ENCODE data around the gene SLFN12L.
A peak's percentile ranks its signal among the peaks of the same experiment; 100 is the strongest.
"Not testable (repeated sequence)": the region's sequence is repeated elsewhere in the genome, so short reads cannot be mapped to it uniquely, and the experiment has no call there.

Gene SLFN12L

DNA sequence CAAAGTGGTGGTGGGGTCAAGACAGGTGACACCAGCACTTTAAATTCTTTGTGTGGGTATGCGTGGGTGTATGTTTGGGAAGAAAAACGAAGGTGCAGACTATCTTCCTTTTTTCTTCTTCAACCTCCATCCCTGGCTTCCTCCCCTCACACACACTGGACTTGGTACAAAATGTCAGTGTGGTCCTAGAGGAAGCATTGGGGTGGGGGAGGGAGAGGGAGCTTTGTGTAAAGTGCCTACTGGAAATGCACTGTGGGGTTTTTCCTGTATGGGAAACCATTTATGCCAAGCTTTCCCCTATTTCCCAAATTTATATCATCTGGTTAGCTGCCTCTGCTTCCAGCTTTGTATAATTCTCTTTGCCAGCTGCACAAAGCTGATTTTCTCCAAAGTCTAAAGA is 44.4 kb downstream of the SLFN12L start:
- no peak for DNase-seq

- no peak for DNase-seq
Measured at GRCh38 chr17:35491417-35491816, 46.1 kb downstream of the SLFN12L start.

DNA sequence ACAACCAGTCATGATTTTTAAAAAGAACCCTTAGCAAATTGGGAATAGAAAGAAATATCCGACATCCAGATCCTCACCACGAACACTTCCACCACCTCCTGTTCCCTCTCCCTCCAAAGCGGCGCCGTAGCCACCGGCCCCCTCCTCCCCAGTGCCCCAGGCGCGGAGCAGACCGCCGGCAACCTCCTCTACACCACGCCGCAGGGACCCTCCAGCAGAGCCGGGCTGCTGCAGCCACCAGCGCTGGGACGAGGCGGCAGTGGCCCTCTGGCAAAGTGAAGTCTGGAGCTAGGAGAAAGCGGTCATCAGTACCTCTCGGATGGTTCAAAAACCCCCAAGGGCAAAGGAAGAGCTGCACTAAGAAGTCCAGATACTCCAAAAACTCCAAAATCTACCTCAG is 47.5 kb downstream of the SLFN12L start:
- no peak for DNase-seq

- DNase-seq, result no peak
Measured at GRCh38 chr17:35488991-35489390, 48.5 kb downstream of the SLFN12L start.

DNA sequence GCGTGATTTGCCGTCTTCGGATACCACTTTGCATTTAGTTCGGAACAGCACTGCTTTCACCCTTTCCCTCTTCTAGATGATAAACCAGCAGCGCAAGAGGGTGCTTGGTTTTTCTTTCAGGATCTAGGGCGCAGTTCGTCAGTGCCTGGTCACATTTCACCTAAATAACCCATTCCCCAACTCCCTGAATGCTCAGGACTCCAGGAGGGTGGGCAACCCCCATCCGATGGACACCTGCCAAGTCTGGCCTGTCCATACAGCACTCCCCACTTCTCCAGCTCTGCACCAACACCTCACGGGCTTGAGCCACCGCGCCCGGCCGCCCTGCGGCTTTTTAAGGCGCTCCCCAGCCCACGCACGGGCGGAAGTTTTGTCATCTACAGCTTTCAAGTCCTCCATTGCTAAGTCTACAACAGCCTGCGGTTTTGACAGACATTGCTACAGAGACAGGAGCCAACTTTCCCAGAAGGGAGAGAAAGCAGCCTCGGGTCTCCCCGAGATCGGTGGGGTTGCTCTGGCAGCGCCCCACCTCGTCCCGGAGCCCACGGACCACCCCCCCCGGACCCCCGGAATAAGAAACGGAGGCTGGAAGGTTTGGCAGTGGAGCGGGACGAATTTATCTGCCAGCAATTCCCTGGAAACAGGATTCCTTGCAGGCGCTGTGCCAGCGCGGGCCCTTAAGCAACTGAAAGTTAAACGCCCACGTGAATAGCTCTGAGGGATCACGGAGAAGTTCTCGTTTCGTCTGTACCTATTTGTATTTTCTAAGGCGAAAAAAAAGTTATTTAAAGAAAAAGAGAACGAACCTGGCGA is 50.4 kb downstream of the SLFN12L start:
- DNase-seq, result peak in 1 of 3 experiments; percentile 25

DNA sequence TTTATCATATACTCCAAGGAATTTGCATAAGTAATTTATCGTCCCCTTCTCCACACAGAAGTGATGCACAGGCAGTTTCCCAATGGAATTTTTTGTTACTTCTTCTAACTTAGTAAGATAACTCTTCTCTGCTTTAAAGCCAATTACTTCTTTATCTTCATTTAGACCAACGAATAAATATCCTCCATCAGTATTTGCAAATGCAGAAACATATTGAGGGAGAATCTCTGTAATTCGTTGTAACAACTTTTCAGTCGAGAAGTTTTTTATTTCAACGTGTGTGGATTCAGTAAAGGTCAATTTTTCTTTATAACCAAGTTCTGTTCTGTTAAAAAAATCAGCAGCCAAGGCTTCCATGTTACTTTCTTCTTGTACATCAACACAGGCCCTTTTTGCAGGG is 58.2 kb downstream of the SLFN12L start:
- DNase-seq, result no peak

DNA sequence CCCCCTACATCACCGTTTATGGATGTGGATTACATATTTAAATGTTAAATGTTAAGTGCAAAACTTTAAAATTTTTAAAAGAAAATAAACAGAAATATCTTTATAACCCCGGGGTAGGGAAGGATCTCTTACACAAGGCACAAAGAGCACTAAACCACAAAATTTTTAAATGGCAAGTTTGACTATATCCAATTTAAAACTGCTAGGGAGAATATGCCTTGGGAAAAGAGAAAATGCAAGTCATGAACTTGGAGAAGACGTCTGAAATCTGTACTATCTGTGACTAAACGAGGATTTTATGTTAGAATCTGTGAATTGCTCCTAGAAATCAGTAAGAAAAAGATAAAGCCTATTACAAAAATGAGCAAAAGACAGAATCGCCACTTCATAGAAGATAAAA is 60.2 kb downstream of the SLFN12L start:
- no peak for DNase-seq

DNA sequence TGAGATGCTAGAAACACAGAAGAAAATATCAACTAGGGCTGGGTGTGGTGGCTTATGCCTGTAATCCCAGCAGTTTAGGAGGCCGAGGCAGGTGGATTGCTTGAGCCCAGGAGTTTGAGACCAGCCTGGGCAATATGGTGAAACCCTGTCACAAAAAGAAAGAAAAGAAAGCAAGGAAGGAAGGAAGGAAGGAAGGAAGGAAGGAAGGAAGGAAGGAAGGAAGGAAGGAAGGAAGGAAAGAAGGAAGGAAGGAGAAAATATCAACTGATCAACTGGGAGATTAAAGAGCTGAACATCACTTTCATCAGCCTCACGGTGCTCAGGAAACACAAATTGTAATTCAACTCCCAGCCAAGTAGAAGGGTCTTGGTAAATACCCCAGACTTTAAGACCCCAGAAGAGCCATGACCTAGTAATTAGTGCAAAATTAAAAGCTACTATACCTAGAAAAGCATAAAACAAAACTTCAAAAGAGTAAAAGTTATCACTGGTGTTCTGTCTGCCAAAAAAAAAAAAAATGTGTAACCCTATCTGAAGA is 61.1 kb downstream of the SLFN12L start:
- DNase-seq, result no peak

- no peak for DNase-seq
Measured at GRCh38 chr17:35468475-35468874, 69.0 kb downstream of the SLFN12L start.

DNA sequence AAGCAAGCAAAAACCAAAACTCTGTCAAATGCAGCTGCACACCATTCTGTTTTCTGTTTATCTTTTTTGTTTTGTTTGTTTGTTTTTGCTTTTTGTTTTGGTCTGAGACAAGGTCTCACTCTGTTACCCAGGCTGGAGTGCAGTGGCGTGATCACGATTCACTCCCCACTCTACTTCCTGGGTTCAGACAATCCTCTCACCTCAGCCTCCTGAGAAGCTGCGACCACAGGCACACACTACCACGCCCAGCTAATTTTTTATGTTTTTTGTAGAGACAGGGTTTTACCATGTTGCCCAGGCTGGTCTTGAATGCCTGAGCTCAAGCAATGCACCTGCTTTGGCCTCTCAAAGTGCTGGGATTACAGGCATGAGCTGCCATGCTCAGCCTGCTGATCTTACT is 69.7 kb downstream of the SLFN12L start:
- DNase-seq, result no peak

- peak in 1 of 3 experiments; percentile 62 for DNase-seq
Measured at GRCh38 chr17:35460354-35460851, 77.1 kb downstream of the SLFN12L start.

GRCh38 chr17:35454035-35454434 is 83.4 kb downstream of the SLFN12L start:
- not testable (repeated sequence) for DNase-seq

GRCh38 chr17:35453171-35453570 is 84.3 kb downstream of the SLFN12L start:
- no peak for DNase-seq

- DNase-seq, result no peak
Measured at GRCh38 chr17:35449371-35449931, 88.0 kb downstream of the SLFN12L start.

DNA sequence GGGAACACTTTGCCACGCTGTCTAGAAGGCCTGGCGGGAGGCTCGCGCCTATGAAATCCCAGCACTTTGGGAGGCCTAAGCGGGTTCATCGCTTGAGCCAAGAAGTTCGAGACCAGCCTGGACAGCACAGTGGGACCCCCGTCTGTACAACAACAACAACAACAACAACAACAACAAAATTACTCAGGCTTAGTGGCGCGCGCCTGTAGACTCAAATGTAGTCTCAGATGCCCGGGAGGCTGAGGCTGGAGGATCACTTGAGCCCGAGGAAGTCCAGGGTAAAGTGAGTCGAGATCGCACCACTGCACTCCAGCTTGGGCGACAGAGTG is 88.6 kb downstream of the SLFN12L start:
- DNase-seq, result no peak

- peak in 1 of 3 experiments; percentile 20 for DNase-seq
Measured at GRCh38 chr17:35448214-35448898, 89.1 kb downstream of the SLFN12L start, which contains the start of gene SLFN13. Gene SLFN13 (minus strand): TSS chr17:35448766. CDS start chr17:35445680, 3,086 bp downstream.

DNA sequence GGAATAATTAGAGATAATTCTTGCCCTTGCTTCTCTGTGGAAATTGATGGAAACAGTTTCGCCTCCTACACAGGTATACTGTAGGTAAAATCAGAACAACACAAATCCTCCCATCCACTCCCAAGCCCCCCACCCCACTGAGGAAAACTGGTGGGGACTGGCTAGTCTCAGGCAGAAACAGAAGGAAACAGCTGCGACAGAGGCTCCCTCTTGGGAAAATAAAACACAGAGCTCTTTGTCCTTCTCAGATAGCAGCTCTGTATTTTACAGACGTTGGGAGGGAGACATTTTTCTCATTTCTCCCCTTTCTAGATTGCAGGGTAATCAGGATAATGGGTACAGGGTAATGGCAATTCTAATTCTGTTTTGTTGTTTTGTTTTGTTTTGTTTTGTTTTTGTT is 90.0 kb downstream of the SLFN12L start:
- no peak for DNase-seq

GRCh38 chr17:35438433-35438832 is 99.0 kb downstream of the SLFN12L start:
- no peak for DNase-seq

DNA sequence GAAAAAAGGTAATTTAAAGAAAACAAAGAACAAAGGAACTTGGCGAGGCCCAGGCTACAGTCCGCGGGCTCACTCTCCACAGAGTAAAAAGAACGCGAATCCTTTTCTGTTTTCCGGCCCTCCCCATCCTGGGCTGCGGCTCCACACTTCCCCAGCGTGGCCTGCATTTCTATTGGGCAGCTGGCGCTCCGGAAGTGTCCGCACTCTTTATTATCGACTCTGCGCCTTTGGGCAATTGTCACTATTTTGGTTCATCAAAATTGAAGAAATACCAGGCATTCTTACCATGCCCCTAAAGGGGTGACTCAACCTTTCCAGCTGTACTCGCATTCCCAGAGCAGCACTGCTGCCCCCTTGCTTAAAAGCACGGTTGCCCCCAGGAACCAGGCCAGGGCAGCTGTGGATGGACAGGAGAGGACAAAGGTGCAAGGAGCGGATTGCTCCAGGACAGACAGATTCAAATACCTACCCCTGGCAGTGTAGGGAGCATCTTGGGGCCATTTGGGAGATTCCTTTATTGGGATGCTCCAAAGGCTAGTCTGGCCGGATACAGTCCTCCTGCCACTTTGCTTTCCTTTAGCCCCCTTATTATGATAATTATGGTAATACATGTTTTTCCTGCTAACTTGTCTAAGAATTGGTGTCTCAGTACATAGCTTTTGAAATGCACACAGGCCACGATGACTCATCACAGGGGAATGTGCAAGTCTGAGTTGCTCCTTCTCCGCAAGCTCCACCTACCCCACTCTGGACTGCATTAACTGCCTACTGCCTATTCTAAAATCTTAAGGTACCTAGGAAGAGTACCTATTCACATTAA is 104.2 kb downstream of the SLFN12L start:
- no peak for DNase-seq

DNA sequence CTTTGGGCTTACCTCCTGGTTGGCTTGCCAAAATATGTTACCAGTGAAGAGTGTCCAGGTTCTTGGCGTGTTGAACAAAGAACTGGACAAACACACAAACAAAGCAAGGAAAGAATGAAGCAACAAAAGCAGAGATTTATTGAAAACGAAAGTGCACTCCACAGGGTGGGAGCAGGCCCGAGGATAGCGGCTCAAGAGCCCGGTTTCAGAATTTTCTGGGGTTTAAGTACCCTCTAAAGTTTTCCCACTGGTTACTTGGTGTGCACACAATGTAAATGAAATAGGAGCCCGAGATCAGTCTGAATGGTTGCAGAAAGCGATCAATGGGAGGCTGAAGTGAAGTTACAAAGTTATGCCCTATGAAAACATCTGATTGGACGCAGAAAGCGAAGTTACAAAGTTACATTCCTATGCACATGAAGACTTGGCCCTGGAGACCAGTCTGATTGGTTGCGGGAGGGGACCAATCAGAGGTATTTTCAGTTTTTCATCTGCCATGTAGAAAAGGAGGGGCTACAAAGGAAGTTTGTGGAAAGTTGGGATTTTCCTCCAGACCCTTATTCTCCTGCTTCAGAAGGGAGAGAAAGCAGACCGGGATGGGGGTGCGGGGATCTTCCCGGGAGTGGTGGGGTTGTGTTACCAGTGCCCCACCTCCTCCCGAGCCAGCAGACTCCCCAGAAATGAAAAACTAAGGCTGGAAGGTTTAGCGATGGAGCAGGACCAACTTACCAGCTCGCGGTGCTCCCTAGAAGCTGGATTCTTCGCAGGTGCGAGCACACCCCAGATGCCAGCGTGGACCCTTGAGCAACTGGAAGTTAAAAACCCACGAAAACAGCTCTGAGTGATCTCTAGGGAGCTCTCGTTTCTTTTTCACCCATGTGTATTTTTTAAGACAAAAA is 105.1 kb downstream of the SLFN12L start, which contains the start of gene SLFN12:
Gene SLFN12 (minus strand): TSS at position 325 of the 899 bp plus-strand sequence. CDS start 9,472 bp downstream, outside the sequence.
- DNase-seq, result no peak

GRCh38 chr17:35429702-35430101 is 107.8 kb downstream of the SLFN12L start:
- DNase-seq, result no peak

Data from NCI-H1417 (cell line).